Measurements from ENCODE around the gene AIF1L.

- TF ChIP-seq CTCF (IDR thresholded peaks at IDR 0.05; ENCODE audit: low read depth, low read length, missing input control) (no peak), TAF1 (conservative IDR thresholded peaks at IDR 0.05) (no peak), FOXA1 (IDR thresholded peaks at IDR 0.05) (no peak), SP1 (IDR thresholded peaks at IDR 0.05) (no peak), REST (IDR thresholded peaks at IDR 0.05) (no peak)
Measured at GRCh38 chr9:131162886-131163285, 66.6 kb downstream of the AIF1L start.
